AG20443 (cell line): ENCODE data around the gene CCDC85A.

Experiments used
- DNase-seq: peaks from one replicate; pipeline ENCODE4 v3.0.0; 2012; ENCODE audit warnings: low spot score, mixed read lengths

CCDC85A gene

GRCh38 chr2:56240210-56240609 lies 56.4 kb downstream of the CCDC85A start:
- no peak for DNase-seq

DNA sequence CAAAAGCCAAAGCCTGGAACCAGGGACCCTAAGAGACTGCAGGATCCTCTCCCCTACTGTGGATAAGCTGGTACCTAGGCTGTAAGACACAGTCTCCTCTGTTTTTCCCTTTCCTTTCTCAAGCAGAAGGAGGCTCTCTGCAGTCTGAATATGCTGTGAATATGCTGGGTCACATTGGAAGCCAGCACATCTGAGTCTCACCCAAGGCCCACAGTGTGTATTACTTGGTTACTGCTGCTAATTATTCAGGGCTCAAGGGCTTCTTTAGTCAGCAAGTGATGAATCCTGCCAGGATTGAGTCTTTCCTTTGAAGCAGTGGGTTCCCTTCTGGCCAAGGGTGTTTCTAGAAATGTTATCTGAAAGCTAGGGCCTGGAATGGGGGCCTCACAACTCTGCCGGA lies 60.7 kb downstream of the CCDC85A start:
- DNase-seq = no peak

DNA sequence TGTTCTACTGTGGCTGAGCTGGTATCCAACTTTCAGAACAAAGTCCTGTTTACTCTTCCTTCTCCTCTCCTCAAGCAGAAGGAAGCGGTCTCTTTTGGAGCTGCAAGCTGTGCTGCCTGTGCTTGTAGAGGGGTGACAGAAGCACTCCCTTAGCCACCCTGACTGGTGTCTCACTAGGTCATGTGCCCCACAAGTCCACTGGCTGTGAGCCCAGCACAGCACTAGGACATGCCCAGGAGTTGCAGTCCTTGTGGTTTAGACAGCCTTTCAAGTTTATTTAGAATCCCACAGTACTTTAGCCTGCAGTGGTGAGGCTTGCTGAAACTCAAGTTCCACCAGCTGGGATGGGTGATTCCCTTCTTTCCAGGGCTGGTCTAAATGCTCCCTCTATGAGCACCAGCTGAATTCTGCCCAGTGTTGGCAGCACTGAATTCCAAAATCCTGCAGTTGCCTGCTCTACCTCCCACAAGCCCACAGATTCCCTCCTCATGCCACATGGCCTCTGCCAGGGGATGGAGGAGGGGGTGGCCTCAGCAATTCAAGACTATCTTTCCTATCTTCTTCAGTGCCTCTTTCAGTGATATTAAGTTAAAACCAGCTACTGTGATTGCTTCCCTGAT lies 61.2 kb downstream of the CCDC85A start:
- no peak for DNase-seq

- peak; percentile 49 for DNase-seq
These were observed 65.4 kb downstream of the CCDC85A start for GRCh38 chr2:56248965-56249742.

DNA sequence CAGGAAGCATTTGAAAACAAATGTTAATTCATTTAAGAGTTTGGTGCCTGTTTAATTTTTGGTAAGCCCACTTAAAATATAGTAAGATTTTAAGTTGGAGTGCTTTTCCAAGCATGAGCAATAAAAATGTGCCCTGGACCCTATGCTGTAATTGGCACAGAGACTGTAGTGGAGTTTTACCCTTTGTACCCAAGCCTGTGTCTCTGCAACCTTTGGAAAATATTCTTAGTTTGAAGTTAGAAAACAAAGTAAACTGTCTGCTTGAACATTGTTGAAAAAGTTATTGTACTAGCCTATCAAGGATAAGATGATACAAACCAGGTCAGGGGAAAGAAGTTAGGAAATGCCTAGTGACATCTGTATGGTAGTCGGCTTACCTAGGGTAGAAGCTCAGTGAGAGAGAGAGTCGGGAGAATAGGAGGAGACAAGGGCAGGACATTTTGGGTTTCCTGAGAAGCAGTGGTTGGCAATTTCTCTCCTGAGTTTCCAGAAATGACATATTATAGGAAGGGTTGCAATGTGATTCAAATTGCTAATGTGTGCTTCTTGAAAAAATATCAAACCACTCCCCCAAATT lies 66.5 kb downstream of the CCDC85A start:
- DNase-seq = no peak

DNA sequence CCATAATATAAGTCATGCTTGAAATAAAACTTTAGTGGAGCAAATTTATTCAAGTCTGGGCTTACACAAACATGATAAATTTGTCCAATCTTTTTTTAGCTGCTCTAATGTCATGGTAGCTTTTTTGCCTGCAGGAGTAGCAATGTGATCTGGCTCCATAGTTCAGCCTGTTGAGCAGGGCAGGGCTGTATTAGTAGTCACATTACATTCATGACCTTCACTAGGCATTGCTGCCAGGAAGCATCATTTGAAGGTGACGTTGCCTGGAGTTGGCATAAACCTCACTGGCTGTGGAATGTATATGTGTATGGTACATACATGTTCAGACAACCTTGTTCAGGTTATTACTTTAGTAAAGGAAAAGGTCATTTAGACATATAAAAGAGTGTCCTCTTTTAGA lies 76.6 kb downstream of the CCDC85A start:
- DNase-seq = no peak

GRCh38 chr2:56262241-56262640 lies 78.5 kb downstream of the CCDC85A start:
- no peak for DNase-seq

DNA sequence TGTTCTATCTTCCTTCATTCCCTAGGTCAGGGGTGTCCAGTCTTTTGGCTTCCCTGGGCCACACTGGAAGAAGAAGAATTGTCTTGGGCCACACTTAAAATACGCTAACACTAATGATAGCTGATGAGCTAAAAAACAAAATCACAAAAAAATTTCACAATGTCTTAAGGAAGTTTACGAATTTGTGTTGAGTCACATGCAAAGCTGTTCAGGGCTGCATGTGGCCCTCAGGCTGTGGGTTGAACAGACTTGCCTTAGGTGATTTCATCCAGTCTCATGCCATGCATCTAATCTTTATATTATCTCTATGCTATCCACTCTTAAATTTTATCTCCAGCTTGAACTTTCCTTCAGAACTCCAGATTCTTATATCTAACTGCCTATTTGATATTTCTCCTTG lies 80.1 kb downstream of the CCDC85A start:
- peak; percentile 22 for DNase-seq

DNA sequence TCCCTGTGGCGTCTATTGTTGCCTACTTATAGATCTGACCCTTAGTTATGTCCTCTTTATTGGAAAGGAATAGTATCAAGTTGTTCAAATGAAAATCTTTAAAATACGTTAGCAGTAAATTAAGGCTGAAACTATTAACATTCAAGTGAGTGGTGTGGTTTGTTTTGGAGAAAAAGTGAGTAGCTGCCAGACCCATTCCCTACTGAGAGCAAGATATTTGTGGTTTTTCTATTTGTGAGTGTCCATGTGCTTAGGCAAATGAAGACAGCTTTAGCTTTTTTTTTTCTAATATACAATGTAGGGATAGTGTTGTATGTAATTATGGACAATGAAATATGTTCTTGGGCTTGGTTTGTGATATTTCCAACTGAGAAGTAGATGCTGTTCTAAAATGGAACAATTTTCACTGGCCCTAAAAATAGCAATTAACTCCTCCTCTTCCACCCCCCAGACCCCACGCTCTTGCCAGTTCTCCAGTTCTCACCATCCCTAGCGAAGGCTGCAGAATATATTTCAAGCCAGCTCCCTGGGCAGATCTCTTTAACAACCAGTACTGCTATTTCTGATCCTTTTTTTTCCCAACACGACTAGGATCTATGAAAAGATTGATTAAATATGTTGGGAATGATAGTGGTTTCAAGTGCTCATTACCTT lies 83.1 kb downstream of the CCDC85A start:
- DNase-seq = peak; percentile 24

DNA sequence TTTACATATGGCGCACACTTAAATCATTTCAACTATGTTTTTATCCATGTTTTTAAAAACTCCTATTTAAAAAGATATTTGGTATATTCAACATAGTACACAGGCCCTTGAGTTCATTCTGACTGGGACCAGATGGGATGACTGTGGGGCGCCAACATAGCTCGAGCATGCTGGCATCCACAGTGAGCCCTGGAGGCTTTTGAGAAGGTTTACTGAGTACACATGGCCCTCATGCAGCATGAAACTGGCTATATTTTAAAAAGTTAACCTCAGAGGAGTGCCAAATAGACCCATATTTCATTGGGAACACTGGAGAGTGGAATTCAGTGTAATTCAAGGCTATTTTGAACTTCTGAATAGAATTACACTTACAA lies 83.6 kb downstream of the CCDC85A start:
- no peak for DNase-seq

DNA sequence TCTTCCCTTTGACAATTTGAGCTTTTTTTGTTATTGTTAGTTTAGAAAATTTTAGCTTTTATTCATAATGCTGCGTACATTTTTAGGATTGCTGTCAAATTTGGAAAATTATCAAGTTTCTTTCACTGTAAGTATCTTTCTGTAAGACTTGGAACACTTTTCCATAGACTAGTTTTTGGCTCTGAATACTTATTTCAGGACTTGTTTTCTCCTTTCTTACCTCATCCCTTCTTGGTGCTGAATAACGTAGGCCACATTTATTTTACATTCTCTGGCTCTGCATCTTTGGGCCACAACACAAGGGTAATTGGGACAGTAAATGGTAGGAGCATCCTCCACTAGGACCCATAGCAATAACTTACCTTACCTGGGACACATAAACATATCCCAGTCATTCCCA lies 85.1 kb downstream of the CCDC85A start:
- no peak for DNase-seq

GRCh38 chr2:56271275-56271674 lies 87.5 kb downstream of the CCDC85A start:
- no peak for DNase-seq

GRCh38 chr2:56285224-56285623 lies 101.4 kb downstream of the CCDC85A start:
- no peak for DNase-seq

DNA sequence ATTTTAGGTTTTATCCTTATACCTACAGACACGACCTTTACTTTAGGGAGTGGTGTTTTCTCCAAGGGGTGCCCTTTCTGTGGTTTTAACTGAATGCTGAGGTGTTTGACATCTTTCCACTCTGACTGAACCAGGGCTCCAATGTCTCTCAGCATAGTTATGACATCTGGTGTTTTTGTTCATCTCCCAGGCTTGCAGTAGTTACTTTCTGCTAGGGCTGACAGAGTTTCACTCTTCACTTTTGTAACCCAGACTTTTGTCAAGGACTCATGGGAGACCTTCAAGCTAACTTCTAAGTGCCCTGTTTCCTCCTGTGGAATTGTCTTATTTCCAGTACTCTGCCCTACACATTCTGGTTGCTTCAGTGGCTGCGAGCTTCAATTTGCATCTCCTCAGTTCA lies 103.1 kb downstream of the CCDC85A start:
- no peak for DNase-seq

DNA sequence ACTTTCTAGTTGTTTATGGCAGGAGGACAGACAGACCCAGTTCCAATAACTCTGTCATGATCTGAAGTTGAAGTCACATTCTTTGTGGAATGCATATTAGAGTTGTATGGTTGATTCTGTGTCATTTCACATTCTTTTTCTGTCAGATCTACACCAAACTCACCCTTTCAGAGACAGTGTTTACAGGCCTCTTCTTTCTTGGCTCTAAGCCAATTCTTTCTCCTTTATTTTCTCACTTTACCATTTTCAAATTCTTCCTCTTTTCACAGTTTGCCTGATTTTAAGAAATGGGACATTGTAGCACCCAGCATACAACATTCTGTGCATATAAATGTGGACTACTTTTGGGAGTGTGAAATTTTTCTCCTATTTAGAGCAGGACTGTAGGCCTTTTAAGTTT lies 103.7 kb downstream of the CCDC85A start:
- DNase-seq = no peak

GRCh38 chr2:56287974-56288373 lies 104.2 kb downstream of the CCDC85A start:
- peak; percentile 22 for DNase-seq

GRCh38 chr2:56288838-56289580 lies 105.2 kb downstream of the CCDC85A start:
- DNase-seq = no peak

- no peak for DNase-seq
These were observed 107.9 kb downstream of the CCDC85A start for GRCh38 chr2:56291711-56292110.

DNA sequence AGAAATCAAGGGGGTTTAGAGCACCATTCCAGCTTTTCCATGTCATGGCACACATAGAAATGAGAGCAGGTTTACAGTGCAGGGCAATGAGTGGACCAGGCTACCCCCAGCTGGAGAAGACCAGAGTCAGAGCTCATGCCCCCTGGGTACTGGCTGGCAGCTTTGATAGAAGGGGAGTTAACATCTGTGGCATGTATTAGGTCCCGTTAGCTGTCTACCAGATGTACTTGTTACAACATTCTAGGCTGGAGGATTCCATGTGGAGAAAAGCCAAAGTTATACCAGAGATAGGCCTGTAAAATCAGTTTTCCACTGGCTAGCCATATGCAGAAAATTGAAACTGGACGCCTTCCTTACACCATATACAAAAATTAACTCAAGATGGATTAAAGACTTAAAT lies 109.2 kb downstream of the CCDC85A start:
- no peak for DNase-seq

- DNase-seq = no peak
These were observed 111.9 kb downstream of the CCDC85A start for GRCh38 chr2:56295666-56296065.

- no peak for DNase-seq
These were observed 113.9 kb downstream of the CCDC85A start for GRCh38 chr2:56297671-56298070.

DNA sequence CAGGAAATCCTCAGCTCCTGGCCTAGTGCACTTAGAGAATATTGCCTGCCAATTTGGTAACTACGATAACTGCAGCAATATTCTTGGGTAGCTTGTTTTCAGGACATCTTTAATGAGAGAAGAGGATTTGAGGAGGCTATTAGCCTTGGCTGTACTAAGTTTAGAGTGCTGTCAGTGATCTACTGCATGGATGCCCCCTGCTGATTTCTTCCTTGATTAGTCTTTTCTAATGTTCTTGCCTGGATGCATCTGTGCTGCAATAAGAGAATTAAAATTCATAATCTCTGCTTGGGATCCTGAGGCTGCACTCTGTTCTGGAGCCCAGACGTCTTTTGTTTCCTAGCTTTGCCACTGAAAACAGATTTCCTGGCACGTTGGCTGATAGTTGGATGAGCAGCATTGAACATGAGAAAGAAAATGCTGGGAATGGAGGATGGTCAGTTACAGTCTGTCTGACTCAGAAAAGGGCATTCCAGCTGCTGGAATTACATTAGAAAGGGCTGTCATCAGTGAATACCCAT lies 115.4 kb downstream of the CCDC85A start:
- peak; percentile 50 for DNase-seq
